ENCODE measurements around the gene C1orf216.

GRCh38 chr1:35666216-35666615 is 52.5 kb downstream of the C1orf216 start:
- TF ChIP-seq CTCF (conservative IDR thresholded peaks at IDR 0.05; ENCODE audit: low read depth, low read length) (no peak), EZH2 (IDR thresholded peaks at IDR 0.05; ENCODE audit: low read length, unreplicated experiment) (no peak), EZH2phosphoT487 (IDR thresholded peaks at IDR 0.05; ENCODE audit: borderline replicate concordance, low read length) (no peak)
